HG03139 (cell line): ENCODE data around the gene PSD2.

Experiments used
- ATAC-seq: cut with Tn5 transposase; IDR thresholded peaks from one replicate; pipeline ENCODE4 v1.9.1; 2021; ENCODE audit not compliant: unreplicated experiment

The PSD2 gene

GRCh38 chr5:139763280-139763929, 32.2 kb upstream of the PSD2 start:
- ATAC-seq, result no peak

GRCh38 chr5:139763930-139764791, 31.4 kb upstream of the PSD2 start:
- ATAC-seq, result no peak

GRCh38 chr5:139764886-139765408, 30.7 kb upstream of the PSD2 start:
- ATAC-seq, result no peak

- peak; percentile 72 for ATAC-seq
These were observed 30.0 kb upstream of the PSD2 start for GRCh38 chr5:139765409-139766217.

GRCh38 chr5:139767960-139768359, 27.6 kb upstream of the PSD2 start:
- ATAC-seq, result no peak

GRCh38 chr5:139768807-139769465, 26.7 kb upstream of the PSD2 start:
- ATAC-seq, result no peak

GRCh38 chr5:139769477-139769876, 26.1 kb upstream of the PSD2 start:
- ATAC-seq, result no peak

- no peak for ATAC-seq
These were observed 24.9 kb upstream of the PSD2 start for GRCh38 chr5:139770722-139771121.

- no peak for ATAC-seq
These were observed 23.4 kb upstream of the PSD2 start for GRCh38 chr5:139772089-139772791.

GRCh38 chr5:139772927-139773690, 22.5 kb upstream of the PSD2 start:
- no peak for ATAC-seq

- ATAC-seq, result no peak
These were observed 20.5 kb upstream of the PSD2 start for GRCh38 chr5:139774980-139775661.

GRCh38 chr5:139775872-139776271, 19.7 kb upstream of the PSD2 start:
- no peak for ATAC-seq

GRCh38 chr5:139776861-139777260, 18.7 kb upstream of the PSD2 start:
- no peak for ATAC-seq

- no peak for ATAC-seq
These were observed 12.1 kb upstream of the PSD2 start for GRCh38 chr5:139783436-139783965.

- ATAC-seq, result no peak
These were observed 11.1 kb upstream of the PSD2 start for GRCh38 chr5:139784488-139784887.

GRCh38 chr5:139787257-139787567, 8.4 kb upstream of the PSD2 start:
- ATAC-seq, result no peak

GRCh38 chr5:139787568-139788293, 7.9 kb upstream of the PSD2 start:
- ATAC-seq, result peak; percentile 78

GRCh38 chr5:139788294-139788910, 7.2 kb upstream of the PSD2 start:
- ATAC-seq, result no peak
